H54 (cell line): ENCODE measurements around the gene RAB29.
"Not testable (repeated sequence)": the region's sequence is repeated elsewhere in the genome, so short reads cannot be mapped to it uniquely, and the experiment has no call there.

ENCODE experiments used
- DNase-seq: peaks from one replicate; pipeline ENCODE4 v3.0.0; 2011; ENCODE audit warnings: low spot score, mixed read lengths; ENCODE audit not compliant: insufficient read length
- FAIRE-seq: peaks from 3 replicates; lab custom pipeline; 2011; peaks lifted over from hg19 to GRCh38; lab: Jason Lieb, UNC
- POLR2A ChIP-seq: IDR thresholded peaks from 2 replicates; pipeline ENCODE4 v1.6.1; 2011; ENCODE audit warnings: low read depth, mild to moderate bottlenecking, low read length

The RAB29 gene, protein sequence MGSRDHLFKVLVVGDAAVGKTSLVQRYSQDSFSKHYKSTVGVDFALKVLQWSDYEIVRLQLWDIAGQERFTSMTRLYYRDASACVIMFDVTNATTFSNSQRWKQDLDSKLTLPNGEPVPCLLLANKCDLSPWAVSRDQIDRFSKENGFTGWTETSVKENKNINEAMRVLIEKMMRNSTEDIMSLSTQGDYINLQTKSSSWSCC

DNA sequence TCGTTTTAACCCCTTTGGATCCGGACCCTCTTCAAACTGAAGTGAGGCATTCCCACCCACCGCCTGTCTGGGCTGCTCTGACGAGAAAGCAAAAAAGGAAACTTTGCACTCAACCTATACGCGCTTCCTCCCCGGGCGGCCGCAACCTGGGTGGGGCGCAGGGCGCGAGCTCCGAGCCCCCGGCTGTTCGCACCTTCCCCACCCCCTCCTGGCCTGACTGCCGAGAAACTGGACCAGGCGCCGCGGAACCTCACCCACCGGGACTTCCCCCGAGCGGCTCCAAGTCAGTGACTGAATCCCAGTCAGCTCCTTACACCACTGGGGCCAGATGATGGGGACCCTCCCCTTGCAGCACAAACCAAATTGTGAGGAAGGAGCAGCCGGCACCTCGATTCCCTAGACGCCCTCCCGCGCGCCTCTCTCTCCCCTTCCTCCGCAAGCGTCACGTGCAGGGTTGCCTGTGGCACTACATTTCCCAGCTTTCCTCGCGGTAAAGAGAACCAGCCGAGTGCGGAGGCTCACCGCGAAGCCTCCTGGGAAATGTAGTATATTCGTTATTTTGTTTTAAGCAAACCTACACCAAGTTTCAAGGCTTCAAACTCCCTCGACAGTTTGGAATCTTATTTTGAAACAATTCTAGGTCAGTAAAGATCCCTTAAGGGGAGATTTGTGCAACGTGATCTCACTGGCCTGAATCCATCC is at the start of gene RAB29:
Gene RAB29 (minus strand): TSS at position 468 of the 702 bp plus-strand sequence. CDS start 526 bp downstream, outside the sequence.
- peak; percentile 67 for DNase-seq
- TF ChIP-seq POLR2A = 0 out of 2 replicates have a peak, but pooled peaks have one; percentile 37
- peak; percentile 30 for FAIRE-seq

DNA sequence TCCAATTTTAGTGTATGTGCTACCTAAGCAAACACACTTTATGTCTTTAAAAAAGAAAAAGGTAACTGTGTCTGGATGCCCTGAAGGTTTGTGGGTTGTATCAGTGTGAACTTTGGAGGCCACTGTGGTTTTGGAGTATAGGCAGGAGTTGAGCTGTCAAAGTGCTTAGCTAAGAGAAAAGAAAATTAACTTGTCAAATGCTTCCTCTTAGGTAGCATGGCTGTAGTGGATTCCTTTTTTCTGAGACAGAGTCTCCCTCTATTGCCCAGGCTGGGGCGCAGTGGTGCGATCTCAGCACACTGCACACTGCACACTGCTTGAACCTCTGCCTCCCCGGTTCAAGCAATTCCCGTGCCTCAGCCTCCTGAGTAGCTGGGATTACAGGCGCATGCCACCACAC is 48.9 kb upstream of the RAB29 start:
- FAIRE-seq (no peak), DNase-seq (no peak)
- TF ChIP-seq POLR2A = no peak

DNA sequence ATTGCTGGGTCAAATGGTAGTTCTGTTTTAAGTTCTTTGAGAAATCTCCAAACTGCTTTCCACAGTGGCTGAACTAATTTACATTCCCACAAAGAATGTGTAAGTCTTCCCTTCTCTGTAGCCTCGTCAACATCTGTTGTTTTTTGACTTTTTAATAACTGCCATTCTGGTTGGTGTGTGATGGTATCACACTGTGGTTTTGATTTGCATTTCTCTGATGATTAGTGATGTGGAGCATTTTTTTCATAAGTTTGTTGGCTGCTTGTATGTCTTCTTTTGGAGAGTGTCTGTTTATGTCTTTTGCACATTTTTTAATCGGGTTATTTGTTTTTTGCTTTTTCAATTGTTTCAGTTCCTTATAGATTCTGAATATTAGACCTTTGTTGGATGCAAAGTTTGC is 48.0 kb upstream of the RAB29 start:
- not testable (repeated sequence) for DNase-seq, FAIRE-seq

DNA sequence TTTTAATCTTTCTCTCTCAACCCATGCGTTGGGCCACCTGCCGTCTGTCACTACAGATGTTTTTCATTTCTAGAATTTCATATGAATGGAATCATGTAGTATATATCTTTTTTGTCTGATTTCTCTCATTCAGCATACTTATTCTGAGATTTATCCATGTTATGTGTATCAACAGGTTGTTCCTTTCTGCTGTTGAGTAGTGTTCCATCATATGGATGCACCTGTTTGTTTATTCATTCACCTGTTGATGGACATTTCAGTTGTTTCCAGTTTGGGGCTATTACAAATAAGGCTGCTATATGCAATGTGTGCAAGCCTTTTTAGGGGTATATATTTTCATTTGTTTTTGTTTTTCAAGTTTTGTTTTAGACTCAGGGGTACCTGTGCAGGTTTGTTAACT is 47.1 kb upstream of the RAB29 start:
- TF ChIP-seq POLR2A = no peak
- no peak for FAIRE-seq

DNA sequence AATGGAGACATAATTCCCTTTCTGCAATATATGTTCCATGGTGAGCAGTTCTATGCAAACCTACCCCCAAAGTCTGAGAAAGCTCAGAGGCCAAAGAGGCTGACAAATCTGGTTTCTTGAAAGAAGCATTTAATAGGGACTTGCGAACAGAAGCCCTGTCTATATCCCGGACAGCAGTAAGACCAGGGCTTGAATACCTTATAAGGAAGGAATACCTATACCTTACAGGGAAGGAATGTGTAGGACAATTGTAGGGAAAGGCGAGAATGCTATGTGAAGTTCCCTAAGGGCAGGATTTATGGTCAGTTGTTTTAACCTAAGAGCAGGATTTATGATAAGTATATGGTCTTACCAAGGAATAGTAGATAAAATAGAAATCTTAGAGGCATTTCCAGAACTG is 42.7 kb upstream of the RAB29 start:
- FAIRE-seq (no peak), DNase-seq (no peak)

More for the DNA sequence above, 47.1 kb upstream of the RAB29 start:
- DNase-seq = no peak

DNA sequence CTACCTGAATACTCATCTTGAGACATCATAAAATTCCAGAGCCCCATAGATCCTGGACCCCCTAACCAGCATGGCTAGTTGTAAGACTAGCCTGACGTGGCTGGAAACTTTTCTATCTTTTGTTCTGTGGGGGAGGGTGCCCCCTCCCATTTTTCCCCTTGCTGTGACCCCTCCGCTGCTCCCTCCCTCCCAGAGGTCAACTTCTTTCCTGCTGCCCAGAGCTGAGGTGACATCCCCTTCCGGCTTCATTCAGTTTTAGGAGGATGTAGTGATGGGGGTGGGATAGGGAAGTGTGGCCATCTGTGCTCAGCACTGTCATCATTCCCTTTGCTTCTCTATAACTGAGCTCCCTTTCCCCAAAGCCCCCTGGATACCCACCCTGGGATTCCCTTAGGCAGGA is 42.1 kb upstream of the RAB29 start:
- TF ChIP-seq POLR2A = no peak
- FAIRE-seq = no peak
- DNase-seq = no peak

More for the DNA sequence above, 42.7 kb upstream of the RAB29 start:
- TF ChIP-seq POLR2A = no peak

DNA sequence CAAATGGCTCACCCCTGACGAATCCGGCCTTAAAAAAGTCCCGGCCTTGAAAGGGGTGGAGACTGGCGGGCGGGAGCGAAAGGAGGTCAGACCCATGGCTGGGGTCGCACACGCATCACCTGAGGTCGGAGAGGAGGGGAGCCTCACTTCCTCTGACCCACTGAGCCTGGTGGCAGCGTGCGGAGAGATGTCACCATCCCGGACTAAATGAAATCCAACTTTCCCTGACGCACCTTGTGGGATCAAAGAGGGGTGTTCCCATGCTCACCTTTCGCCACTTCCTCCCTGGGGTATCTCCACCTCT is 38.4 kb upstream of the RAB29 start:
- FAIRE-seq (no peak), DNase-seq (no peak)

DNA sequence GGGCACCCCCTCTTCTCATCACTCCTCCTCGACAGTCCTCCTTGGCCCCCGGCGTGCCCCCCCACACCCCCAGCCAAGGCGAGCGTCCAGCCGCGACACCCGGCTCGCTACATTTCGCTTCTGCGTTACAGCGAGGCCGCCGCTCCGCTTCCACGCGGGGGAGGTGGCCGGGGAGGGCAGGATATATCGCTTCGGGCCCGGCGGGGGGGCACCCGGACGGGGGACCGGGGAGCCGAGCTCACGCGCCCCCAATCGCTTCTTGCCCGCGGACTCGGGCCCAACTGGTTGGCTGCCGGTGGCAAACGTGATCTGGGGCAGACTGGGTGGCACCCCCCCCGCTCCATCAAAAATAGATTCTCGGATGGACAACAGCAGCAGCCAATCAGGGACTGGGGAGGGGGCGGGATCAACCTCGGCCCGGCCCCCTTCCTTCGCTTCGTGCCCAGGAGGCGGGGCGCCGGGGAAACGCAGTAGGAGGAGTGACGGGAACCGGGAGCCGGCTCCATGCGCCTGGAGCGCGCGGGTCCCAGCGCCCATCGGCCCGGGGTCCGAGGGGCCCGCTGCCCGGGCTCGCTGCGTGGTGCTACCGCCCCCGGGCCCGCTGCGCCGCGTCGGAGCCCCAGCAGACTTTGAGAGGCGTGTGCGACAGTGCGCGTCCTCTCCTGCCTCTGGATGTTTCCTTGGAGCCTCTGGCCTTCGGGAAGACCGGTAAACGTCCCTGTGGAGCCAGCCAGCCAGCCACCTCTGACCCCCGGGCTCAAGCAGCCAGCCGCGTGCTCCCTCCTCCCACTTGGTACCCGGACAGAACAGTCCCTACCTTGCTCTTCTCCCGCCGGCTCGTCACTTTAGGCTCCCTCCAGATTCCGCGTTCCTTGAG is 37.8 kb upstream of the RAB29 start, which contains the start of gene SLC41A1:
Gene SLC41A1 (minus strand): TSS at position 321 of the 877 bp plus-strand sequence. CDS start 2,757 bp downstream, outside the sequence.
- FAIRE-seq (no peak), DNase-seq (peak; percentile 93)
- peak; percentile 80 for TF ChIP-seq POLR2A

More for the DNA sequence above, 38.4 kb upstream of the RAB29 start:
- no peak for TF ChIP-seq POLR2A

DNA sequence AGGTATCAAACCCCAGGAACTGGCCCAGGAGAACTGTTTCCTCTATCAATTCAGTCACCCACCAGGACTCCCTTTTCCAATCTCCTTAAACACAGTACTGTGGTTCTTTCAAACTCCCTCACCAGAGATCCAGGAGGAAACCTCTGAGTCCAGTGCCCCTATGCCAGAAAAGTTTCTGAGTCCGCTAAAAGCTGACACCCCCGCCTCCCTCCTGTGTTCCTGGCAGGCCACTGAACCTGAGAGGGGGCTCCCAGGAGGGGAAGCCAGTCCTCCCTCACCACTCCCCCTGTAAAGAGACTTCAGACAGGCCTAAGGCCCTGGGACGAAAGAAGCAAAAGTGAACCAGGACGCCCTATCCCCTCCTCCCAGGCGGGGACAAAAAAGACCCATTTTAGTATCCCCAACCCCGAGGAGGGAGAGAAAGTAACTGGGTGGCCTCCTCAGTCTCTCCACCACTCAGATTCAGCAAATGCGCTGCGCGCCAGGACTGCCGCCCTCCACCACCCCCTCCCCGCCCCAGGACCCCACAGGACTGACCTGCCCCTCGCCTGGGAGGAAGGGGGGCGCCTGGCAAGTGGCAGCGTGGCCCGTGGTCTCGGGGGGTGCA is 37.1 kb upstream of the RAB29 start:
- DNase-seq (peak; percentile 45), FAIRE-seq (no peak)
- no peak for TF ChIP-seq POLR2A

DNA sequence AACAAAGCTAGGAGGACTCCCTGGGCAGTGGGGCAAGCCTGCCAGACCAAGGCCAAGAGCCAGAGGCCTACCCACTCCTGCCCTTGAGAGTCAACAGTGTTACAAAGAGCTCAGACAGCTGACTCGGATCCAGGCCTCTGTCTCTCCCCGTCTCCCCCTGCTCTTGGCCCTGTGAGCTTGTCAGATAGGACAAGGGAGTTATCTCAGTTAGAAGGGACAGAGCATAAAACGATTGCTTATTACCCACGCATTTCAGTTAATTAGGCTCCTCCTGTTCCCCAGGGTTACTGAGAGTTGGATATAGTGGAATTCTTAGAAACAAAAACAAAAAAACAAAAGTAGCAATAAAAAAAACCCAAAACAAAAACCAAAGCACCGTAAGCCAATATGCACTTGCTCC is 36.4 kb upstream of the RAB29 start:
- FAIRE-seq (no peak), DNase-seq (no peak)
- no peak for TF ChIP-seq POLR2A

DNA sequence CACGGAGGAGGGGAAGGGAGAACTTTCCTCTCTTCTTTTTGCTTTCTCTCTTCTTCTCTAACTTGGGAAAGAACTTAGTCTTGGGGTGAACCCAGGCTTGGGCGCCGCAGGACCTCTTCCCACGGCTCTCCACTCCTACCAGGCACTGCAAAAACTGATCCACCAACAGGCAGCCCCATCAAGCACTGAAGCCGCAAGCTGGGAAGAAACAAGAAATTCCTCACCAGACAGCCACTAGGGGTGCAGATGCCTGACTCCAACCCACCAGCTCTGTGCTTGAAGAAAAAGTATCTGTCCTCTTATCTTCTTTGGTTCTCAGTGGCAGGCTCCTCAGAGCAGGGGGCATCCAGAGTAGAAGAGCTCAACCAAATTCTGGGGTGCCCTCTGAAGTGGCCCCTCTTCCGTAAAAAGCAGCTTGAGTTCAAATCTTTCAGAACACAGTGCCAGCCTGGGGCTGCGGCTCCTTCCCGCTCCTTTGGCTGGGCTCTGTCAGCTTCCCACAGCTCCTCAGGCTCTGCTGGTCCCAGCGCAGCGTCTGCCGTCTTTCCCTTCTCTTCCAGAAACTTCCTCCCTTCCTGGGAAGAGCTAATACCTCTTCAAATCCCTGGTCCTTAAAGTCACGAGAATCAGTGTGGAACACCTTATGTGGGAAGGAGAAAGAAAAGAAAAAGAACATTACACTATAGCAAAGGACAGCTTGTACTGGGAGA is 35.3 kb upstream of the RAB29 start:
- no peak for DNase-seq
- no peak for FAIRE-seq
- TF ChIP-seq POLR2A = no peak

DNA sequence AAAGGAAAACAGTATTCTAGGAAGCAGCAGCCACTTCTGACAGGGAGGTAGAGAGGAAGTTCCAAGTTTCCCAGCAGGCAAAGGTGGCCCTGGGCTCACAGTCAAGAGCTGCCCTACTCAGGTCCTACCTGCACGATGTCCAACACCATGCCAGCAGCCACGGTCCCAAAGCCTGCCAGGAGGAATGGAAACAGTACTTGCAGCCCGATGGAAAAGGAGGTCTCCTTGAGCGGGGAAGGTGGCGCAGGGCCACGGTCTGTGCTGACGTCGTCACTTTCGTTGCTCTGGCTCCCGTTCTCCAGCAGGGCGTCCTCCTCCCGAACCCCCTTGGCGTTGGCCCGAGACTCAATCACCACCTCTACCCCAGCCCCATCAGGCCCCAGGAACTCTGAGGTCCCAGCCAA is 34.7 kb upstream of the RAB29 start:
- TF ChIP-seq POLR2A = no peak
- DNase-seq = no peak
- FAIRE-seq = no peak

DNA sequence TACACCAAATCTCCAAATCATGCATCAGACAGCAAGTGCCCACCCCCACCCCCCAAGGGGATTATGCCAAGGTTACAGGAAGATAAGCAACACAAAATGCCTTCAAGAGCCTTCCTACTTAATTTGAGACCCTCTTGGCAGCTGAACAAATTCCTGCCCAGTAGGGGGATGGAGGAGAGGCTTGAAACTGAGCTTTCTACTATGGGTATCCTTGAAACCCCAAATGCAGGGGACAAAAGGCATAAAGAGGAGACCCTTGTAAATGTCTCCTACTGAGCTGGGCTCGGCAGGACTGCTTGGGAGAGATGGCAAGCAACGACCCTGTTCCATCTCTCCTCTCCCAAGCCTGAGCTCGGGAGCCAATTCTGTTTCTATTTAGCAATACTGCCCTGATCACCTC is 34.2 kb upstream of the RAB29 start:
- TF ChIP-seq POLR2A = no peak
- FAIRE-seq (no peak), DNase-seq (no peak)
